Limb (tissue), 2 donors: ENCODE results near the gene CDKN2AIP.
"Not testable (repeated sequence)": the region's sequence is repeated elsewhere in the genome, so short reads cannot be mapped to it uniquely, and the experiment has no call there.

Source experiments
- DNase-seq, 2 donors: peaks; one replicate each; pipeline ENCODE4 v3.0.0-alpha.2; 2016; ENCODE audit errors: extremely low spot score in 2 of 2

CDKN2AIP gene

DNA sequence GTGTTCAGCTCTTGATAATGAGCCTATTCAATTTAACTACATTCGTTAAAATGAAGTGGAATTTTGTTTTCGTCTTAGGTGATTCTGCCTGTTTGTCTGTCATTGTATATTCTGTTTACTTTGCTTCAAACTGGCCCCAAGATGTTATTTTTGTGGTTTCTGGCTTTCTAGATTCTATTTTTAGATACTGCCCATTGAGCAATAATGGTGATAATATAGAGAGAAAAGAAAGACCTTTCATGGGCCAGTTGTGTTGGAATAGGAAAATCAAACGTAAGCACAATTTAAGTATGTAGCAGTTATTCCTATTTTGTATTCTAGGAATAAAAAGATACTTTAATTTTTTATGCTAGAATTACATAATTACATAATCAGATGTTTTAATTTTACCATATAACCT lies 4.0 kb downstream of the CDKN2AIP start:
- DNase-seq: no peak

DNA sequence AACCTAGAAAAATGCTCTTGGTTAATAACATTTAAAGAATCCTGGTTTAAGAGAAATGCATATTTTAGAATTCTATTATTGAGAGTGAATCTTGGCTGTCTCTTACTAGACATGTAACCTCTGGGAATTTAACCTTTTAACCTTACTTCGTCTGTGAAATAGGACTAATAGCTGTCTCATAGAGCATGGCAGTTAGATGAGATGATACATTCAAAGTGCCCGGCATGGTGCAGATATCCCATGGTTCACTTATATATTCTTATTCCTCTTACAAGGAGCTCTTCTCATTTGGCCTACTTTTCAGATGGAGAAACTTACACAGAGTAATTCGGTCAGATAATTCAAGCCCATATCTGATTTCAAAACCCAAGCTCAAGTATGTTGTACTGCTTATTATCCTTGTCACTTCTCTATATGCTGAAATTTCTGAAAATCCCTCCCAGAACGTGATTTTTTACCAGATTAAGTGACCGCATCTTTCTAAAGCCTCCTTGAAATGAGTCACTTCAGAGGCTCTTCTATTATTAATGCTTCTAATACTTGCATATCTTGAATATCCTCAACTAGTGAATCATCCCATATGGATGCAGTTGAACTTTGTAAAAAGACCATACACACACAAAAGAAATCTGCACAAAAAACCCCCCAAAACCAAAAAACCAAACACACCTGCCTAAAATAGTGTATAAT lies 4.9 kb downstream of the CDKN2AIP start:
- no peak for DNase-seq

DNA sequence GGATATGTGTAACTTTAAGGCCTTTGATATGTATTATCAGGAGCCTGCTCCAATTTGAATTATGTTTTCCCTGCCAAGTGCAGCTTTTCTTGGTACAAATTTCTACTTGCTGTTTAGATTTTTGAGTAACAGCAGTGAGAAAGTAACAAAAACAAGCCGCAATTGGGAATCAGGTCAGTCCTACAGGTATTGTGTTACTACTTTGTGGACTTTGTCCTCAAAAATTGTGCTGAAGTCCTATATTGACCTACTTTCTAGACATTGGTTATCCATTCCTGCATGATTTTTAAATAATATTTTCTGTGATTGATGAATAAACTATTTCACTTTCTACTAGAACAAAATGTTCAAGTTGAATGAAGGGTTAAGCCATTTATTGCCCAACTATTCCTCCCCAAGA lies 5.7 kb downstream of the CDKN2AIP start:
- DNase-seq: no peak

DNA sequence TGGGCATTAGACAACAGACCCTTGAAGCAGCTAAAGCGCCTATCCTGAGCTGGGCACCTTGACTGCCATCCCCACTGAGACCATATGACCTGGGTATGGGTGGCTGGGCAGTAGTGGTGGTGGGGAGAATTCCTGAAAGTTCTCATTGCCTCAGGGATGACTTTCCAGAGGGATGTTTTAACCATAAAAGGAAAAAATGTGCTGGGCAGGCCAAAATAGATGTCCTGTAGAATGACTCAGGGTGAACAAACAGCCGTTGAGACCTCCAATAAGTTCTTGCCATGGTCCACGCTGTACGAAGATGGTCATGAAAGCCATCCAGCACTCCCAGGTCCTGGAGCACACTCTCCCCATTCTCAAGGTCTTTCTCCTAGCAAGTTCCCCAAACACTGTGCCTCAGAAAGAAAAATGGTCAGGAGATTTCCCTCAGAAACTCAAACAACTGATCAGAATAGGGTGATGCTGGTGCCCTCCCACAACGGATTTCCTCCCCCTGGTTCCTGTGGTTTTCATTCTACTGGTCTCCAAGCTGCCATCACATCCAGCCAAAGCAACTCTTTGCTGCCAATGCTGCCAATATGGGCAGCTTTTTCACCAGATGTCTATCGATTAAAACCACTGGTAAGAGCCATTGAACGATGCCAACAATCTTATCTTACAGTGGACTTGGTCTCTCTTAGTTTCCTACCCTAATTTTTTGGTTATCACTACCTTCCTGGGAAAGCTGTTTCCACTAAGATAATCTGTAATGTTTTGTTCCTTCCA lies 11.2 kb downstream of the CDKN2AIP start:
- no peak for DNase-seq

DNA sequence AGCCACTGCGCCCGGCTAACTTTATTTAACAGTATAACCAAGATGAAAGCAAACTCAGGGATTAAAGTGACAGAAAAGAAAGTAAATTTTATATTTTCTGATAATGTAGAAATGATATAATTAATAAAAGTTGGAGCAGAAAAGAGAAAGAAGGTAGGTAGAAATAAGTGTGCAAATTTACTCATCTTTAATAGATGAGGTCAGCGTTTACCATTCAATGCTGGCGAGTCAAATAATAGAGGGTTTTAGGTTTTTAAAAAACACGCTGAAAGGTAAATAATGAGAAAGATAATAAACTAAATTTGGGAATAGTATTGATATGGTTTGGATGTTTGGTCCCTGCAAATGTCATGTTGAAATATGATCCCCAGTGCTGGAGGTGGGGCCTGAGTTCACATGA lies 13.6 kb downstream of the CDKN2AIP start:
- no peak for DNase-seq

DNA sequence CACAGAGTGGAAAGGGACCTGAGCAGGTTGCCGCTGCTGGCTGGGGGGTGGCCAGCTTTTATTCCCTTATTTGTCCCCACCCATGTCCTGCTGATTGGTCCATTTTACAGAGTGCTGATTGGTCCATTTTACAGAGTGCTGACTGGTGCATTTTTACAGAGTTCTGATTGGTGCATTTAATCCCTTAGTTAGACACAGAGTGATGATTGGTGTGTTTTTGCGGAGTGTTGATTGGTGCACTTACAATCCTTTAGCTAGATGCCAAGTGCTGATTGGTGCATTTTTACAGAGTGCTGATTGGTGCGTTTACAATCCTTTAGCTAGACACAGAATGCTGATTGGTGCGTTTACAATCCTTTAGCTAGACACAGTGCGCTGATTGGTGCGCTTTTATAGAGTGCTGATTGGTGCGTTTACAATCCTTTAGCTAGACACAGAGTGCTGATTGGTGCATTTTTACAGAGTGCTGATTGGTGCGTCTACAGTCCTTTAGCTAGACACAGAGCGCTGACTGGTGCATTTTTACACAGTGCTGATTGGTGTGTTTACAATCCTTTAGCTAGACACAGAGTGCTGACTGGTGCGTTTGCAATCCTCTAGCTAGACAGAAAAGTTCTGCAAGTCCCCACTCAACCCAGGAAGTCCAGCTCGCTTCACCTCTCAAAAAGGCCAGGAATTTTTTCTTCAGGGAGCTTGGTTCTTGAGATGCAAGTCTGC lies 19.6 kb downstream of the CDKN2AIP start:
- DNase-seq: not testable (repeated sequence)

DNA sequence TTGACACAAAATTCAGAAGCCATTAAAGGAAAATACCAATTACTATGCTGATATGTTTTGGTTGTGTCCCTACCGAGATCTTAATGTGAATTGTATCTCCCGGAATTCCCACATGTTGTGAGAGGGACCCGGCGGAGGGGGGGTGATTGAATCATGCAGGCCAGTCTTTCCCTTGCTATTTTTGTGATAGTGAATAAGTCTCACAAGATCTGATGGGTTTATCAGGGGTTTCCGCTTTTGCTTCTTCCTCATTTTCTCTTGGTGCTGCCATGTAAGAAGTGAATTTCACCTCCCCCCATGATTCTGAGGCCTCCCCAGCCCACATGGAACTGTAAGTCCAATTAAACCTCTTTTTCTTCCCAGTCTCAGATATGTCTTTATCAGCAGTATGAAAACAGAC lies 21.4 kb downstream of the CDKN2AIP start:
- not testable (repeated sequence) for DNase-seq

DNA sequence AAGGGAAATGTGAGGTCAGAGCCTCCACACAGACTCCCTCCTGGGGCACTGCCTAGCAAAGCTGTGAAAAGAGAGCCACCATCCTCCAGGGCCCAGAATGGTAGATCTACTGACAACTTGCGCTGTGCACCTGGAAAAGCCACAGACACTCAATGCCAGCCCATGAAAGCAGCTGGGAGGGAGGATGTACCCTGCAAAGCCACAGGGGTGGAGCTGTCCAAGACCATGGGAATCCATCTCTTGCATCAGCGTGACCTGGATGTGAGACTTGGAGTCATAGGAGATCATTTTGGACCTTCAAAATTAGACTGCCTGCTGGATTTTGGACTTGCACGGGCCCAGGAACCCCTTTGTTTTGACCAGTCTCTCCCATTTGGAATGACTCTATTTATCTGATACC lies 22.8 kb downstream of the CDKN2AIP start:
- no peak for DNase-seq

DNA sequence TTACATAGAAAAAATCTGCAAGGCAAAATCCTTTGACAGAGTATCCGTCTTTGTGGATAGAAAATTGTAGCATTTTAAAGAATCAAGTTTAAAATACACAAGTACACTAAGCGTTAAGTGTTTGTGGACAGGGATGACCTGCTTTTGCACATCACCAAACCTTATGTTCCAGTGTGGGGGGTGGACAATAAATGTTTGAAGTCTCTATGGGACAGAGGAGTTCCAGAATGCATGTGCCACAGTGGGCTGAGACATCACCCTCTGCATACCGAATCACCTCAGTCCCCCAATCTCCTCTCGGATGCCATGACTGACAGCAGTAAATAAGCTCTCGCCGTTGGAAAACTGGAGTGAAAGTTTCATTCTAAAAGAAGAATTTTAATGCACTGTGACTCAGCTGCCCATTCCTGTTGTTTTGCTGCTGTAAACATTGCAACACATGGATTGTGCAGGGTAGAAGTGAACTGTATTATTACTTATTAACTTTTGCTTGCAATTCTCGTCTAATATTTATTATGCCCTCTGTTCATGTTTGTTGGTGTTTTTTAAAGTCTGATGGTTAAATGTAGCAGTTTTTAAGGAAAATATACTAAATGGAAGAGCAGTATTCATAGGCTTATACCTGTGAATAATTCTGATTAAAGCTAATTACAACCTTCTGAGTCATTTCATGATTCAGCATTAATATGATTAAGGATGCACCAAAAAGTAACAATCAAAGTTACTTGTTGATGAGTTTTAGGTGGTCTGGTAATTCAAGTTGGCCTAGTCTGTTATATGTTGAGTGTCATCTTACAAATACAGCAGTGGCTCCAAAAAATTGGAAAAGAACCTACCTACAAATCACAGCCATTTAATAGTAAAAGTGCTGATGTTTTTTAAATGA lies 24.0 kb downstream of the CDKN2AIP start:
- DNase-seq: no peak

DNA sequence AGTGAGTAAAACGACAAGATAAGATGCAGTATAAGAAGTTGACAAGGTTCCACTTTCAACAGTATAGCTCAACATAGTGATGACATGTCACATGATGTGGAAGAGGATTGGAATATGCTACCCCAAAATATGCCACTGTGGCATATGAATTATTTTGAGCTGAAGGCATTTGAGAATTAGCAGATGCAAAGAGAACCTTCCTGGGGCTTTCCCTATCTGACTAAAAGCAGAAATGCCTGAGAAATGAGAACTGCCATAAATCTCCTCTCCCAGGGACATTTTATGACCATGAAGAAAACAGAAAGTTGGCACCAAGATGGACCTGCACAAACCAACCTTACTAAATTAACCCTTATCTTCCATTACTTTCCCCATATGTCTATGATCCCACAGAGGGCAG lies 24.8 kb downstream of the CDKN2AIP start:
- no peak for DNase-seq

DNA sequence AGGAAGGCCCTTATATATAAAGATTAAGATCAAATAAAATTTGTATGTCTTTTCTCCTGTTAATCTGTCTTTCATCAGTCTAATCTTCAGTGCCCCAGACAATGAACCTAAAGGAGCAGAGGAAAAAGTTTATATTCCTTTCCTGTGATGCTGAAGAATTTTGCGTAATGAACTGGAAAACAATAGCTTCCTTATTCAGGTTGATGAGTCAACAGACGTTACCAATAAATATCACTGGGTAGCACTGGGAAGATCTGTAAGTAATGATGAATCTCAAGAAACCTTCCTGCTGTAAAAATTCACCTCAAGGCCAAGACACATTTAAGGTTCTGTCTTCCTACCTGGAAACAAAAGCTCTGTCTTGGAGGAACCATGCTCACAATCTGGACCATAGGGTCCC lies 25.5 kb downstream of the CDKN2AIP start:
- no peak for DNase-seq

DNA sequence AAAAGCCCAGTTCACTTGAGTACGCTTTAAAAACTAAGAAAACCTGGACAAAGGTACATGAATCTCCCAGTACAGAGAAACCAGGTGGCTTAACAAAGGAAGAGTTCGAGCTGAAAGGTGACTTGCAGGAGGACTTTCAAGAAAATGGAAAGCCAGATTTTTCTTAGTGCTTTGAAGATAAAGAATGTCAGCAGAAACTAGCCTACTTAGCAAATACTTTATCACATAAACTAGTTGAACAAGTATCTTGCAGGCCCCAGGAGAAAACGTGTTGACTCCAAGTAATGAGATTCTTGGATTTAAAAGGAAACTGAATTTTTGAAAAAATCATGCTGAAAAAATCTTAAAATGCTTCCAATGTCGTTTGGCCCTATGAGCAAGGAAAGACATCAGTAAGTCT lies 26.4 kb downstream of the CDKN2AIP start:
- no peak for DNase-seq

DNA sequence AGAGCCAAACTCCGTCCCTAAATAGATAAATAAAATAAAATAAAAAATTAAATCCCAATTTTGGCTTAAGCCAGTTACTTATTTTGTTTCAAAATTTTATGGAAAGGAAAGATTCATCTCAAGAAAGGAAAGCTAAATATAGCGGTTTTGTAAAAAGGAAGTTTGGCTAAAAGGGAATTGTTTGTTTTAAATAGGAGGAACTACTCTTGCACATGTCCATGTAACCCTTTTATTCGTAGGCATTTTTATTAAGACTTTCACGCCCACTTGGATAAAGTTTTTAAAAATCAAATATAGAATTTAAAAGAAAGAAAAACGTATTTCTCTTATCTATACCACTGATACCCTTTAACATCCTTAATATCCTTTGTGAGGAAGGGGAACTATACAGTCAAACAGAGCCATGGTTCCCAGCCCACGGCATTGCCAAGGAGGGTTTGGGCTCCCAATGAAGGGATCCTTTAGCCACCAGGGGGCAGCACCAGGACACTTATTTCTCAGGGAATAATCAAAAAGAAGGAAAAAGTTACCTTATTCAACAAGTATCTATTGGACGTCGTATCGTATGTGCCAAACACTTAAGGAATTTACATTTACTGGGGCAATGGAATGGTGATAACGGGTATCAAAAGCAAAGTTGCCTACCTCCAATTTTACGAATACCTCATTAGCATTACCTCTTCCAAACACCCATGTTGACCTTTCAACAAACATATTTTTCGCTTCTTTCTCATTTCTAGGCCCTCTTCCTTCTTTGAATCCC lies 27.7 kb downstream of the CDKN2AIP start:
- peak; percentile 72 to 90 for DNase-seq

DNA sequence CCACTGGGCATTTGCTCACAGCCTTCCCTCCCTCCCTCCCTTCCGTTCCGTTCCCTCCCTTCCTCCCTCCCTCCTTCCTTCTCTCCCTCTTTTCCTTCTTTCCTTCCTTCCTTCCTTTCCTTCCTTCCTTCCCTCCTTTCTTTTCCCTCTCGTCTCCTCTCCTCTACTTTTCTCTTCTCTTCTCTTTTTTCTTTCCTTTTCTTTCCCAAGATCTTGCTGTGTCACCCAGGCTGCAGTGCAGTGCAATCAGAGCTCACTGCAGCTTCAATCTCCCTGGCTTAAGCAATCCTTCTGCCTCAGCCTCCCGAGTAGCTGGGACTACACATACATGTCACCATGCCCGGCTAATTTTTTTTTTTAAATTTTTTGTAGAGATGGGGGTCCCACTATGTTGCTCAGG lies 33.7 kb downstream of the CDKN2AIP start:
- no peak for DNase-seq

DNA sequence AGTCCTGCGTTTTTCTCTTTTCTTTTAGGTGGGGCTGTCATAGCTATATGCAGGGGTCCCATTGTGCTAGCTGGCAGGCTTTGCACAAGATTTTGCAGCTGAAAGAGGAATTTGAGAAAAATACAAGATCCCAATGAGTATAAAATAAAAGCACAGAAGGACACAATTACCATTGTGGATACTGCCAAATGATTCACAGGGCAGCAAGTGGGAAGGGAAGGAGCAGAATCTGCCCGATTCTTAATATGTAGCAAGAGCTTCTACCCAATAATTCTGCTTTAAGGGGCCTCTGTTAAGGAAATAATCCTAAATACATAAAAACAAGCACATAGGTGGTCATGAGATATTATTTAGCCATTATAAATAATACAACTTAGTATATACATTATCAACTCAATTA lies 34.5 kb downstream of the CDKN2AIP start:
- DNase-seq: no peak

DNA sequence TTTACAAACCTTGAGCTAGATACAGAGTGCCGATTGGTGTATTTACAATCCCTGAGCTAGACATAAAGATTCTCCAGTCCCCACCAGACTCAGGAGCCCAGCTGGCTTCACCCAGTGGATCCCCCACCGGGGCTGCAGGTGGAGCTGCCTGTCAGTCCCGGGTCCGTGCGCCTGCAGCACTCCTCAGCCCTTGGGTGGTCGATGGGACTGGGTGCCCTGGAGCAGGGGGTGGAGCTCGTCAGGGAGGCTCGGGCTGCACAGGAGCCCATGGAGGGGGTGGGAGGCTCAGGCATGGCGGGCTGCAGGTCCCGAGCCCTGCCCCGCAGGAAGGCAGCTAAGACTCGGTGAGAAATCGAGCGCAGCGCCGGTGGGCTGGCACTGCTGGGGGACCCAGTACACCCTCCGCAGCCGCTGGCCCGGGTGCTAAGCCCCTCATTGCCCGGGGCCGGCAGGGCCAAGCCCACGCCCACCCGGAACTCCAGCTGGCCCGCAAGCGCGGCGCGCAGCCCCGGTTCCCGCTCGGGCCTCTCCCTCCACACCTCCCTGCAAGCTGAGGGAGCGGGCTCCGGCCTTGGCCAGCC lies 38.2 kb downstream of the CDKN2AIP start:
- DNase-seq: not testable (repeated sequence)

DNA sequence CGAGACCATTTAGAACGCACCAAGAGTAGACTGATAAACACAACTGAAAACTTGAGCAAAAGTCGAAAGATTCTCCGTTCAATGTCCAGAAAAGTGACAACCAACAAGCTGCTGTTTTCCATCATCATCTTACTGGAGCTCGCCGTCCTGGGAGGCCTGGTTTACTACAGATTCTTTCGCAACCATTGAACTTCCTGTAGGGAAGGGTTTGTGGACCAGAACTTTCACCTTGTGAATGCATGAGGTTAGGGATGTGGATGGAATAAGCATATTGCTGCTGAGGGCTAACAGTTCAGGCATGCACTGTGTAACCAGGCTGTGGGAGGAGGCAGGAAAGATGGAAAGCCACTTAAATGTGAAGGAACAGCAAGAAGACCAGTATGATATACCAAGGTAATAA lies 39.6 kb downstream of the CDKN2AIP start:
- DNase-seq: no peak

DNA sequence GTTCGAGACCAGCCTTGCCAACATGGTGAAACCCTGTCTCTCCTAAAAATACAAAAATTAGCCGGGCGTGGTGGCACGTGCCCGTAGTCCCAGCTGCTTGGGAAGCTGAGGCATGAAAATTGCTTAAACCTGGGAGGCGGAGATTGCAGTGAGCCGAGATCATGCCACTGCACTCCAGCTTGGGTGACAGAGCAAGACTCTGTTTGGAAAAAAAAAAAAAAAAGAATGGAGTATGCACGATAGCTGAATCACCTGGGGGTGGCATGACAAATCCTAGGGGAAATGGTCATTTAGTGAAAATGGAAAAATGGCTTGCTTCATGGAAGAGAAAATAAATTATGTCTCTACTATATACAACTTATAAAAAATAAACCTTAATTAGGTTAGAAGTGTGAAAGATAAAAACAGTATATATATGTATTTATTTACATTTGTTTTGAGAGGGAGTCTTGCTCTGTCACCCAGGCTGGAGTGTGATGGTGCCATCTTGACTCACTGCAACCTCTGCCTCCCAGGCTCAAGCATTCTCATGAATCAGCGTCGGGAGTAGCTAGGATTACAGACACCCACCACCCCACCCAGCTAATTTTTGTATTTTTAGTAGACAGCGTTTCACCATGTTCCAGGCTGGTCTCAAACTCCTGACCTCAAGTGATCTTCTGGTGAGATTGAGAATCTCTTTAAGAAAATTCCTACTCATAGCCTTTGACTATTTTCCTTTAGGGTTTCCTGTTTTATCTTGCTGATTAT lies 41.1 kb downstream of the CDKN2AIP start:
- no peak for DNase-seq

DNA sequence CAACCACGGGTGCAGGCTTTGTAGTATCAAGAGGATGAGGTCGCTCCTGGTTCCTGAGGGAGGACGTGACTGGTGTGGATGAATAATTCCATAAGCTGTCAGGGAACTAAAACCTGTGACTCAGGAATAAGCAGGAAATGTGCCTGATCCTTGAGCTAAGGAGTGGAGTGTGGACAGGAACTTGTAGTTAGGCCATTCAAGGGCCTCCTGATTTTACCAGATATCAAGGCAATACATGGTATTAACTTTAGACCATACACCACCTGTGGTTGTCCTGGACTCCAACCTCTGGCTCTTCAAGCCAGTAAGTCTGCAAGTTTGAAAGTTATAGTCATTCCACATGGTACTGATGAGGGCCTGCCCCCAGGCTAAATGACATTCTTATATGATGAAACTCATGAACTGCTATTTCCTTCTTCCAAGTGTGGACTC lies 48.4 kb downstream of the CDKN2AIP start:
- DNase-seq: no peak

DNA sequence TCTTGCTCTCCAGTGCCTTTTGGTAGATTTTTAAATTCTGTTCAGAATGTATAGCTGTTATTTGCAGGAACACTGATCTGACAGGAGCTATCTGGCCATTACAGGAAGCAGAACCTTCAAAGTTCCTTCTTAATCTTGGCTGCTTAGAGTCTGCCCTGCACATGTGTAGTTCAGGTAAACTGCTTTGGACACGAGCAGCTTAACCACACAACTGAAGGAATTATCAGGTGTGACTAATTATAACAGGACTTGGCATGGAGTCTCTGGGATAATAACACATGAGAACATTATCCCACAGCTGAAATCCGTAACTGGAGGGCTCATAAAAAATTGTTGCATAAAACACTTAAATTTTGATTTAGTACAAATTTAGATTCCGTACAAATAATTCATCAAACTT lies 48.8 kb downstream of the CDKN2AIP start:
- no peak for DNase-seq
